GM12878 (cell line): ENCODE results near the gene RETREG1.

Experiments used
- ATF2 ChIP-seq: IDR thresholded peaks from 2 replicates; pipeline ENCODE4 v1.6.1; 2012; ENCODE audit warnings: low read length, inconsistent platforms
- EZH2 ChIP-seq: IDR thresholded peaks from 2 replicates; pipeline ENCODE4 v1.6.1; 2012; ENCODE audit warnings: low read depth, mild to moderate bottlenecking, control low read depth, inconsistent platforms, low read length, borderline replicate concordance; ENCODE audit not compliant: control insufficient read depth
- GABPA ChIP-seq: IDR thresholded peaks from 2 replicates; pipeline ENCODE4 v1.6.1; 2014; ENCODE audit warnings: antibody characterized with exemption, low read depth, mild to moderate bottlenecking, inconsistent platforms
- MXI1 ChIP-seq: fragments of 150-350 bp; IDR thresholded peaks from 2 replicates; pipeline ENCODE4 v1.6.1; 2011; ENCODE audit warnings: low read depth, mild to moderate bottlenecking, inconsistent platforms, low read length, improper control_type of control experiment
- NR2C1 ChIP-seq: fragments of 450-650 bp; IDR thresholded peaks from 2 replicates; pipeline ENCODE4 v1.6.1; 2017; ENCODE audit warnings: antibody characterized with exemption, mild to moderate bottlenecking, moderate library complexity
- POLR2A ChIP-seq: IDR thresholded peaks from 2 replicates; pipeline ENCODE4 v1.6.1; 2011; ENCODE audit warnings: low read depth, mild to moderate bottlenecking, low read length
- POLR2AphosphoS5 ChIP-seq: IDR thresholded peaks from 2 replicates; pipeline ENCODE4 v1.6.1; 2011; ENCODE audit warnings: mild to moderate bottlenecking, low read length, inconsistent platforms
- RCOR1 ChIP-seq: conservative IDR thresholded peaks from 2 replicates; pipeline ENCODE4 v1.6.1; 2012; ENCODE audit warnings: low read depth, low read length, improper control_type of control experiment
- SUPT20H ChIP-seq: IDR thresholded peaks from 2 replicates; pipeline ENCODE4 v1.6.1; 2011; ENCODE audit warnings: low read depth, mild to moderate bottlenecking, low read length, moderate library complexity, borderline replicate concordance; ENCODE audit not compliant: control insufficient read depth
- TCF12 ChIP-seq: IDR thresholded peaks from 2 replicates; pipeline ENCODE4 v1.6.1; 2011; ENCODE audit warnings: low read depth, mild to moderate bottlenecking, low read length
- TF ChIP-seq, protein P1 (sequence below), 3 experiments: IDR thresholded peaks in 2 of 3; conservative IDR thresholded peaks in 1 of 3; 2 replicates each; pipeline ENCODE4 v1.5.1; 2011; ENCODE audit warnings: low read depth in 3 of 3, low read length in 3 of 3, mild to moderate bottlenecking in 3 of 3, control low read depth in 2 of 3, moderate library complexity in 2 of 3, inconsistent platforms in 1 of 3, mixed read lengths in 1 of 3; ENCODE audit not compliant: control insufficient read depth in 2 of 3, insufficient read depth in 1 of 3; ENCODE audit errors: extremely low read depth in 1 of 3
- TF ChIP-seq, protein P2 (sequence below): IDR thresholded peaks from 2 replicates; pipeline ENCODE4 v1.6.1; 2012; ENCODE audit warnings: low read depth, low read length, improper control_type of control experiment

GRCh38 chr5:16573401-16573800, 43.4 kb downstream of the RETREG1 start:
- TF ChIP-seq MXI1: no peak
- TF ChIP-seq, protein P1, sequence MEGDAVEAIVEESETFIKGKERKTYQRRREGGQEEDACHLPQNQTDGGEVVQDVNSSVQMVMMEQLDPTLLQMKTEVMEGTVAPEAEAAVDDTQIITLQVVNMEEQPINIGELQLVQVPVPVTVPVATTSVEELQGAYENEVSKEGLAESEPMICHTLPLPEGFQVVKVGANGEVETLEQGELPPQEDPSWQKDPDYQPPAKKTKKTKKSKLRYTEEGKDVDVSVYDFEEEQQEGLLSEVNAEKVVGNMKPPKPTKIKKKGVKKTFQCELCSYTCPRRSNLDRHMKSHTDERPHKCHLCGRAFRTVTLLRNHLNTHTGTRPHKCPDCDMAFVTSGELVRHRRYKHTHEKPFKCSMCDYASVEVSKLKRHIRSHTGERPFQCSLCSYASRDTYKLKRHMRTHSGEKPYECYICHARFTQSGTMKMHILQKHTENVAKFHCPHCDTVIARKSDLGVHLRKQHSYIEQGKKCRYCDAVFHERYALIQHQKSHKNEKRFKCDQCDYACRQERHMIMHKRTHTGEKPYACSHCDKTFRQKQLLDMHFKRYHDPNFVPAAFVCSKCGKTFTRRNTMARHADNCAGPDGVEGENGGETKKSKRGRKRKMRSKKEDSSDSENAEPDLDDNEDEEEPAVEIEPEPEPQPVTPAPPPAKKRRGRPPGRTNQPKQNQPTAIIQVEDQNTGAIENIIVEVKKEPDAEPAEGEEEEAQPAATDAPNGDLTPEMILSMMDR (IDR thresholded peaks at IDR 0.05 in 2 of 3, conservative IDR thresholded peaks at IDR 0.05 in 1 of 3; ENCODE audit: control insufficient read depth in 2 of 3, extremely low read depth in 1 of 3, insufficient read depth in 1 of 3, low read depth in 3 of 3, low read length in 3 of 3): no peak
- no peak for TF ChIP-seq TCF12
- no peak for TF ChIP-seq RCOR1
- no peak for TF ChIP-seq POLR2A
- TF ChIP-seq ATF2: no peak
- no peak for TF ChIP-seq POLR2AphosphoS5
- no peak for TF ChIP-seq GABPA
- TF ChIP-seq EZH2: no peak
- TF ChIP-seq, protein P2, sequence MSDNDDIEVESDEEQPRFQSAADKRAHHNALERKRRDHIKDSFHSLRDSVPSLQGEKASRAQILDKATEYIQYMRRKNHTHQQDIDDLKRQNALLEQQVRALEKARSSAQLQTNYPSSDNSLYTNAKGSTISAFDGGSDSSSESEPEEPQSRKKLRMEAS: no peak
- no peak for TF ChIP-seq NR2C1
- TF ChIP-seq SUPT20H: no peak
